ENCODE results near the gene NOVA2.

GRCh38 chr19:45924891-45925447 is 48.7 kb downstream of the NOVA2 start:
- TF ChIP-seq USF2 (IDR thresholded peaks at IDR 0.05; ENCODE audit: low read length) (no peak), CTCF (IDR thresholded peaks at IDR 0.05; ENCODE audit: control extremely low read depth in 1 of 3, insufficient read depth in 1 of 3, low read depth in 1 of 3, low read length in 3 of 3) (no peak)
